ENCODE data around the gene RARS2.
"Not testable (repeated sequence)": the region's sequence is repeated elsewhere in the genome, so short reads cannot be mapped to it uniquely, and the experiment has no call there.

The RARS2 gene

GRCh38 chr6:87494761-87495422, 94.9 kb downstream of the RARS2 start:
- DNase-seq, result no peak

- DNase-seq, result not testable (repeated sequence)
Measured at GRCh38 chr6:87489326-87489725, 100.5 kb downstream of the RARS2 start.

- DNase-seq, result no peak
Measured at GRCh38 chr6:87487555-87487954, 102.2 kb downstream of the RARS2 start.

GRCh38 chr6:87484491-87484890, 105.3 kb downstream of the RARS2 start:
- no peak for DNase-seq

GRCh38 chr6:87483929-87484328, 105.9 kb downstream of the RARS2 start:
- DNase-seq, result no peak

- no peak for DNase-seq
Measured at GRCh38 chr6:87482366-87482765, 107.4 kb downstream of the RARS2 start.

- no peak for DNase-seq
Measured at GRCh38 chr6:87481931-87482330, 107.9 kb downstream of the RARS2 start.

GRCh38 chr6:87473419-87473903, 116.3 kb downstream of the RARS2 start:
- DNase-seq, result no peak

- DNase-seq, result peak in 1 of 2 experiments; percentile 55
Measured at GRCh38 chr6:87472525-87473418, 117.0 kb downstream of the RARS2 start, which contains the start of gene SLC35A1. Gene SLC35A1 (plus strand): TSS chr6:87472974. CDS start chr6:87473004, 30 bp downstream.

- no peak for DNase-seq
Measured at GRCh38 chr6:87465051-87465450, 124.7 kb downstream of the RARS2 start.

All from cerebellar nuclear complex (tissue), 1 donor.